ENCODE measurements around the gene GPR32. TPM values are rescaled to one million over a fixed set of nuclear protein-coding genes. Genes with fewer than 3 reads are reported as not detected.
"Not testable (repeated sequence)": the region's sequence is repeated elsewhere in the genome, so short reads cannot be mapped to it uniquely, and the experiment has no call there.

GPR32 gene
- total RNA-seq, 2 experiments from 2014 or later, result not detected

GRCh38 chr19:50804420-50805272 lies 34.4 kb downstream of the GPR32 start:
- Mint-ChIP-seq H3K27me3 (no peaks in the 10 kb centered on the region), H3K4me3 (peak overlapping the region; percentile 96)
- CTCF ChIA-PET, result interaction anchor here (0.5 to 2.6 kb wide), 5 partner anchors 9 to 777 kb away, joined by 3 to 8 read pairs (median 3); no protein-coding TSS in a partner anchor

GRCh38 chr19:50808856-50809255 lies 38.6 kb downstream of the GPR32 start:
- ChIA-PET POLR2A (no interaction called here), CTCF (no interaction called here)
- H3K27me3 Mint-ChIP-seq, result peaks cover 5% of the 10 kb centered on the region
- peaks cover 2% of the 10 kb centered on the region for H3K36me3 Mint-ChIP-seq (ENCODE audit: low read depth)
- no peak overlapping the region for H3K4me3 Mint-ChIP-seq
- no peak for DNase-seq
- peaks cover 16% of the 10 kb centered on the region for H3K4me1 Mint-ChIP-seq
- peaks cover 3% of the 10 kb centered on the region for H3K9me3 Mint-ChIP-seq
- no peak overlapping the region for H3K27ac Mint-ChIP-seq

More at GRCh38 chr19:50804420-50805272, 34.4 kb downstream of the GPR32 start:
- Mint-ChIP-seq H3K4me1 (peaks cover 42% of the 10 kb centered on the region), H3K36me3 (ENCODE audit: low read depth) (peaks cover 27% of the 10 kb centered on the region), H3K9me3 (no peaks in the 10 kb centered on the region), H3K27ac (peak overlapping the region; percentile 100)
- POLR2A ChIA-PET, result interaction anchor here (0.7 to 1.0 kb wide), 2 partner anchors 15 to 104 kb away, joined by 3 read pairs; no protein-coding TSS in a partner anchor
- peak; percentile 98 for DNase-seq

GRCh38 chr19:50811622-50812238 lies 41.5 kb downstream of the GPR32 start:
- CTCF ChIA-PET; POLR2A ChIA-PET; H3K36me3 Mint-ChIP-seq (ENCODE audit: low read depth); H3K9me3 Mint-ChIP-seq; H3K4me1 Mint-ChIP-seq; H3K27ac Mint-ChIP-seq; H3K4me3 Mint-ChIP-seq; DNase-seq: not testable (repeated sequence)
- peaks cover 14% of the 10 kb centered on the region for H3K27me3 Mint-ChIP-seq

- DNase-seq, result no peak
- Mint-ChIP-seq H3K4me1 (peaks cover 5% of the 10 kb centered on the region), H3K4me3 (no peak overlapping the region), H3K27ac (no peak overlapping the region), H3K36me3 (ENCODE audit: low read depth) (no peaks in the 10 kb centered on the region), H3K27me3 (peaks cover 14% of the 10 kb centered on the region), H3K9me3 (peaks cover 3% of the 10 kb centered on the region)
- ChIA-PET POLR2A (no interaction called here), CTCF (no interaction called here)
Measured at GRCh38 chr19:50812474-50812873, 42.2 kb downstream of the GPR32 start.

GRCh38 chr19:50814883-50815282 lies 44.6 kb downstream of the GPR32 start:
- Mint-ChIP-seq H3K36me3 (ENCODE audit: low read depth) (no peaks in the 10 kb centered on the region), H3K27ac (no peak overlapping the region), H3K27me3 (peaks cover 24% of the 10 kb centered on the region), H3K4me1 (peaks cover 22% of the 10 kb centered on the region), H3K9me3 (peaks cover 3% of the 10 kb centered on the region), H3K4me3 (no peak overlapping the region)
- ChIA-PET POLR2A (no interaction called here), CTCF (interaction anchor here (0.6 kb wide), 1 partner anchor 126 kb away, joined by 5 read pairs; no protein-coding TSS in a partner anchor)
- no peak for DNase-seq

- Mint-ChIP-seq H3K4me3 (no peak overlapping the region), H3K27me3 (peaks cover 28% of the 10 kb centered on the region), H3K27ac (no peak overlapping the region), H3K36me3 (ENCODE audit: low read depth) (no peaks in the 10 kb centered on the region), H3K4me1 (peaks cover 27% of the 10 kb centered on the region), H3K9me3 (peaks cover 2% of the 10 kb centered on the region)
- no peak for DNase-seq
- CTCF ChIA-PET, result interaction anchor here (0.6 kb wide), 1 partner anchor 125 kb away, joined by 5 read pairs; no protein-coding TSS in a partner anchor
- POLR2A ChIA-PET, result no interaction called here
Measured at GRCh38 chr19:50815439-50815838, 45.2 kb downstream of the GPR32 start.

DNA sequence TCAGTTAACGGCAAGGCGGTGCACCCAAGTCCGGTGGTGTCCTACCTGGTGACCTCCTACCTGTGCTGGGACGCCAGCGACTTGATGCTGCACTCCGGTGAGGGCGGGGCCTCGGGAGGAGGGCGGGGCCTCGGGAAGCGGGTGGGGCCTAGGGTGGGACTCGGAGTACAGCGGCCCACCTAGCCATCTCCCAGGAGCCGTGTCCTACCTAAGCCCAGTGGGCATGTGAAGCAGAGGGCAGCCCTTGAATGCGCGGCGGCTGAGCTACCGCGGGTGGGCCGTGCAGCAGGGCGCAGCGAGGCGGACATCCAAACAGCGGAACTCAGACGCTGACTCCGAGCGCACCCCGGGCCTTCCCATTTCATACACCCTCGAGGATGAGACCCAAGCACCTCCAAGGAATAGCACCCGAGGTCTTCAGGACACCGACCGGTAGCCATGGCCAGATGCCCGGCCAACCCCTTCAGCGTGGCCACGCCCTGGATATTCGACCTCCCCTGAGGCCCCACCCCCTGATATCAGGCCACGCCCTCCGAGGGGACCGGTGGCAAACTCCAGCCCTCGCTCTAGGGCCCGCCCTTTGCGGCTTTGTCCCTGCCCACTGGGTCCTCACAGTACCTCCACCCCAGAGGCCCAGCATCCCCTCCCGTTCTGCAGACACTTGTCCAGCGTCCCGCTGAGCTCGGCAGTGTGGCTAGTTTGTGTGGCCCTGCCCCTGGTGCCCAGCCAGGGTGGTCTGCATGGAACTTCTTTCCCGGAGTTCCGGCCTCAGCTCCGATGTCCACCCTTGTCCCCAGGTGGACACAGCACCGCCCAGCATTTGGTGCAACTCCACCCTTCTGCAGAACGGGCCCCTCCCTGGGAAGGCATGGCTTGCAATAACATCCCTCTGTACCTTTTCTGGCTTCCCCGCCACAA lies 47.9 kb downstream of the GPR32 start:
- DNase-seq, result peak; percentile 56
- peaks cover 46% of the 10 kb centered on the region for H3K27me3 Mint-ChIP-seq
- H3K4me3 Mint-ChIP-seq, result peak overlapping the region; percentile 65
- H3K4me1 Mint-ChIP-seq, result peaks cover 34% of the 10 kb centered on the region
- ChIA-PET POLR2A (no interaction called here), CTCF (interaction anchor here (0.7 kb wide), 1 partner anchor 15 kb away, joined by 3 read pairs; the partner anchor contains the start of gene KLK15)
- no peaks in the 10 kb centered on the region for H3K36me3 Mint-ChIP-seq (ENCODE audit: low read depth)
- H3K27ac Mint-ChIP-seq, result peak overlapping the region; percentile 56
- H3K9me3 Mint-ChIP-seq, result no peaks in the 10 kb centered on the region

DNA sequence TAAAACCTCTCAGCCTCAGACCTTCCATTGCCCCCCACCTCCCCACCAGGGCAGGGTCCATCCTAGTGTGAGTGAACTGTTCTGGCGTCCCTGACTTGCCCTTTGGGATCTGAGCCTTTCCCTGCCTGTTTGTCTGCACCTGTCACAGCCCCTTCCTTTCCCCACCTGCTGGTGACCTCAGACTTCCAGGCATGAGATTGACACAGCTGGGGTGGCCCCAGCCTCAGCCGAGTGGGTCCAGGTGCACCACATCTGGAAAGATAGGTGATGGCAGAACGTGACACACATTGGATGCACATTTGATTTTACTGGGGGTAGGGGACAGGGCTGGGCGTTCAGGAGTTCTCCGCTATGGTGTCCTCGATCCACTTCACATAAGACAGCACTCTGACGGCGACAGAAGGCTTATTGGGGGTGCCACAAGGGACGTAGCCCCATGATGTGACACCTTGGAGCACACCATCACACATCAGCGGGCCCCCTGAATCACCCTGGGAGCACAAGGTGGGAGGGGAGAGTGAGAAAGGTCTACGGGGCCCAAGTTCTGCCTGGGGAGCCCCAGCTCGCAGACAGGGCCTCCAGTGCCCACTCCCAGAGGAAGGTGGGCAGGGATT lies 48.7 kb downstream of the GPR32 start:
- ChIA-PET POLR2A (interaction anchor here (0.9 kb wide), 1 partner anchor 14 kb away, joined by 3 read pairs; no protein-coding TSS in a partner anchor), CTCF (interaction anchor here (0.7 to 1.0 kb wide), 2 partner anchors 14 kb away, joined by 3 read pairs; partner anchors contain the start of gene KLK15)
- Mint-ChIP-seq H3K27me3 (peaks cover 46% of the 10 kb centered on the region), H3K4me3 (peak overlapping the region; percentile 65), H3K27ac (peak overlapping the region; percentile 62), H3K4me1 (peaks cover 34% of the 10 kb centered on the region), H3K9me3 (no peaks in the 10 kb centered on the region), H3K36me3 (ENCODE audit: low read depth) (no peaks in the 10 kb centered on the region)
- no peak for DNase-seq

GRCh38 chr19:50819636-50820035 lies 49.4 kb downstream of the GPR32 start:
- H3K36me3 Mint-ChIP-seq (ENCODE audit: low read depth), result no peaks in the 10 kb centered on the region
- H3K4me3 Mint-ChIP-seq, result no peak overlapping the region
- no peak for DNase-seq
- no peaks in the 10 kb centered on the region for H3K9me3 Mint-ChIP-seq
- POLR2A ChIA-PET, result interaction anchor here (0.9 kb wide), 1 partner anchor 15 kb away, joined by 3 read pairs; no protein-coding TSS in a partner anchor
- CTCF ChIA-PET, result interaction anchor here (1.0 kb wide), 1 partner anchor 15 kb away, joined by 3 read pairs; no protein-coding TSS in a partner anchor
- H3K27ac Mint-ChIP-seq, result no peak overlapping the region
- H3K27me3 Mint-ChIP-seq, result peaks cover 43% of the 10 kb centered on the region
- H3K4me1 Mint-ChIP-seq, result peaks cover 34% of the 10 kb centered on the region

- DNase-seq, result no peak
- ChIA-PET CTCF (no interaction called here), POLR2A (interaction anchor here (0.9 kb wide), 1 partner anchor 15 kb away, joined by 3 read pairs; no protein-coding TSS in a partner anchor)
- Mint-ChIP-seq H3K36me3 (ENCODE audit: low read depth) (no peaks in the 10 kb centered on the region), H3K9me3 (no peaks in the 10 kb centered on the region), H3K4me3 (no peak overlapping the region), H3K27ac (peak overlapping the region; percentile 47), H3K4me1 (peaks cover 34% of the 10 kb centered on the region), H3K27me3 (peaks cover 40% of the 10 kb centered on the region)
Measured at GRCh38 chr19:50820086-50820485, 49.8 kb downstream of the GPR32 start.

DNA sequence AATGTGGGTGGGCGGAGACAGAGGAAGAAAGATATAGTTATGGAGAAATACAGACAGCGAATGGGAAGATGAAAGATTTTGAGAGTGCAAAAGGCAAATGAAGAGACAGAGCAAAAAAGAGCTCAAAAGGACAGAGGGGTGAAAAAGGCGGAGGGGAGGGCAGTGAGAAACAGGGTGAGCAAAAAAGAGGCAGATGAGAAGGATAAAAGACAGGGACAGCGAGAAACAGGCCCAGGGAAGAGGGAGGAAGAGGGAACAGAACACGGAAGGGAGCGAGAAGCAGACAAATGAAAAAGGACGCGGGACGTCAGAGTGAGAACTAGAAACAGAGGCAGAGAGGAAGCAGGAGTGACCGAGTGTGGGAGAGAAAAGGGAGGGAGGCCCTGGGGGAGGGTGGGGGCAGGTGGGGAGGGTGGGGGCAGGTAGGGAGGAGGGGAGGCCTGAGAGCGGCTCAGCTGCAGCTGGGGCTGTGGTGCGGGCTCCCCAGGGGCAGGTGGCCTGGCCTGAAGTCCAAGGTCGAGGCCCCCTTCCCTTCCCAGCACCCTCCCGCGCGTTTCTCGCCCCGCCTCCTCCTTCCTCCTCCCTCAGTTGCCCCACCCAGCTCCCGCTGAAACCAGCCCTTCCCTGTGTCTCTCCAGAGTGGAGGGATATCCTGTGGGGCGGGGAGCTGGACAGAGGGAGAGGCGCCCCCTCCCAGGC lies 50.4 kb downstream of the GPR32 start:
- Mint-ChIP-seq H3K4me3 (peak overlapping the region; percentile 11), H3K9me3 (no peaks in the 10 kb centered on the region), H3K27ac (peak overlapping the region; percentile 15), H3K36me3 (ENCODE audit: low read depth) (no peaks in the 10 kb centered on the region), H3K4me1 (peaks cover 34% of the 10 kb centered on the region), H3K27me3 (peaks cover 40% of the 10 kb centered on the region)
- POLR2A ChIA-PET, result no interaction called here
- CTCF ChIA-PET, result no interaction called here
- no peak for DNase-seq

All from activated CD4-positive, alpha-beta T cell treated with anti-CD3 and anti-CD28 coated beads, Interleukin-2, amount 10 ng/mL, durations not matched to agents 7 days and 5 days (primary cell).